AG10803 (cell line): Measurements from ENCODE around the gene ALKBH3.

ENCODE experiments used
- DNase-seq: peaks from one replicate; pipeline ENCODE4 v3.0.0; 2010; ENCODE audit warnings: low read depth
- H3K4me3 ChIP-seq: 2 replicates; pipeline ENCODE4 v1.5.1; 2011; ENCODE audit warnings: mild to moderate bottlenecking, low read length, control low read depth
- CTCF ChIP-seq: conservative IDR thresholded peaks from 2 replicates; pipeline ENCODE4 v1.5.1; 2011; ENCODE audit warnings: mild to moderate bottlenecking, low read length, control low read depth, inconsistent platforms

The ALKBH3 gene

GRCh38 chr11:43920598-43921419, 40.2 kb downstream of the ALKBH3 start:
- no peak for TF ChIP-seq CTCF
- peak; percentile 100 for DNase-seq

GRCh38 chr11:43921561-43922294, 41.1 kb downstream of the ALKBH3 start:
- no peak for TF ChIP-seq CTCF
- H3K4me3 ChIP-seq = no peak overlapping the region

More at GRCh38 chr11:43920598-43921419, 40.2 kb downstream of the ALKBH3 start:
- no peak overlapping the region for H3K4me3 ChIP-seq

GRCh38 chr11:43922295-43922648, 41.6 kb downstream of the ALKBH3 start:
- DNase-seq = no peak
- no peak overlapping the region for H3K4me3 ChIP-seq
- no peak for TF ChIP-seq CTCF

More at GRCh38 chr11:43921561-43922294, 41.1 kb downstream of the ALKBH3 start:
- no peak for DNase-seq

GRCh38 chr11:43922744-43923405, 42.2 kb downstream of the ALKBH3 start:
- no peak overlapping the region for H3K4me3 ChIP-seq
- DNase-seq = no peak
- TF ChIP-seq CTCF = no peak

GRCh38 chr11:43923406-43924111, 42.9 kb downstream of the ALKBH3 start:
- DNase-seq = no peak
- no peak overlapping the region for H3K4me3 ChIP-seq
- TF ChIP-seq CTCF = no peak

- TF ChIP-seq CTCF = no peak
- H3K4me3 ChIP-seq = no peak overlapping the region
- no peak for DNase-seq
These were observed 43.7 kb downstream of the ALKBH3 start for GRCh38 chr11:43924112-43924855.
